Thyroid gland (tissue), 4 donors: Measurements from ENCODE around the gene P2RX3. TPM values are rescaled to one million over a fixed set of nuclear protein-coding genes. Genes with fewer than 3 reads are reported as not detected.

Experiments used
- DNase-seq, 2 donors: peaks; one replicate each; pipeline ENCODE4 v3.0.0-alpha.2; 2019
- H3K27ac ChIP-seq, 3 donors: fragments of 200-600 bp; sonication (generic); 1 replicate in 2 of 3; 2 replicates in 1 of 3; pipeline ENCODE4 v1.5.1; 2016 to 2019; ENCODE audit warnings: mild to moderate bottlenecking in 1 of 3, moderate library complexity in 1 of 3
- H3K27me3 ChIP-seq: fragments of 200-600 bp; sonication (generic); one replicate; pipeline ENCODE4 v1.5.1; 2019
- H3K36me3 ChIP-seq, 2 donors: fragments of 200-600 bp; sonication (generic); one replicate each; pipeline ENCODE4 v1.5.1; 2016 to 2019
- H3K4me1 ChIP-seq, 2 donors: fragments of 200-600 bp; sonication (generic); one replicate each; pipeline ENCODE4 v1.5.1; 2017 to 2019
- H3K4me3 ChIP-seq, 3 donors: fragments of 200-600 bp; sonication (generic); replicated peaks in 1 of 3; 1 replicate in 2 of 3; 2 replicates in 1 of 3; pipeline ENCODE4 v1.5.1; 2016; ENCODE audit warnings: mild to moderate bottlenecking in 1 of 3
- H3K9me3 ChIP-seq: fragments of 200-600 bp; sonication (generic); one replicate; pipeline ENCODE4 v1.5.1; 2017
- POLR2A ChIP-seq, 2 donors: fragments of 450-650 bp; IDR thresholded peaks; one replicate each; pipeline ENCODE4 v1.6.1; 2017; ENCODE audit warnings: antibody characterized with exemption in 2 of 2, mild to moderate bottlenecking in 2 of 2, moderate library complexity in 1 of 2
- WGBS, 2 donors: methylation state at CpG; one replicate each; pipeline ENCODE4 v1.1.5; 2017; 5-methylcytosine and 5-hydroxymethylcytosine counted together
- intact Hi-C: fragments of 100-400 bp; cut with DNase I; formaldehyde crosslinking; loops from one replicate; pipeline ENCODE4 v1.15.1; 2023
- total RNA-seq, 4 donors: library from RNA; depleted of rRNA; stranded (reverse); fragments of >200 nt; gene quantifications; one replicate each; pipeline ENCODE4 v1.2.3, GENCODE V29; 2016
- TF ChIP-seq, protein P1 (sequence below), 6 experiments: fragments of 200-600 bp in 3 of 6; fragments of 450-650 bp in 3 of 6; sonication (generic) in 3 of 6; IDR thresholded peaks; one replicate each; pipeline ENCODE4 v1.5.1; 2016 to 2019; ENCODE audit warnings: antibody characterized with exemption in 6 of 6, mild to moderate bottlenecking in 2 of 6, inconsistent platforms in 1 of 6, moderate library complexity in 1 of 6

The P2RX3 gene
- total RNA-seq, 4 donors from 2014 or later: not detected

DNA sequence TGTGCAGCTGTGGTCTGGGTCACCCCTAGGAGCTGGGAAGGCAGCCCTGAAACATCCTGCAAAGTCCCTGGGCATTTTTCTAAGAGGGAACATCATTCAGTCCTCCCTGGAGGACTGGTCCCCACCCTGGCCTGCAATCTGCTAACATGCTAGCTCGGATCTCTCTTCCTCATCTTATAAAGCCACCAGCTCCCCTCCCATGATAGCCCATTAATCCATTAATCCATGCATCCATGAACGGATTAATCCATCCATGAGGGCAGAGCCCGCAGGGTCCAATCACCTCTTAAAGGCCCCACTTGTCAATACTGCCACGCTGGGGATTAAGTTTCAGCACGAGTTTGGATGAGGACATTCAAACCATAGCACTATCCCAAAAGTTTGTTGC, 30.7 kb downstream of the P2RX3 start:
- Histone ChIP-seq H3K4me3 (no peak overlapping the region), H3K27me3 (no peaks in the 10 kb centered on the region), H3K36me3 (no peaks in the 10 kb centered on the region), H3K27ac (no peak overlapping the region), H3K9me3 (no peaks in the 10 kb centered on the region), H3K4me1 (peaks cover 7 to 10% of the 10 kb centered on the region in 2 donors)
- no peak for DNase-seq
- WGBS, 2 donors: 68 to 77% methylated on average over 5 of the region's 5 CpGs
- TF ChIP-seq, protein P1, sequence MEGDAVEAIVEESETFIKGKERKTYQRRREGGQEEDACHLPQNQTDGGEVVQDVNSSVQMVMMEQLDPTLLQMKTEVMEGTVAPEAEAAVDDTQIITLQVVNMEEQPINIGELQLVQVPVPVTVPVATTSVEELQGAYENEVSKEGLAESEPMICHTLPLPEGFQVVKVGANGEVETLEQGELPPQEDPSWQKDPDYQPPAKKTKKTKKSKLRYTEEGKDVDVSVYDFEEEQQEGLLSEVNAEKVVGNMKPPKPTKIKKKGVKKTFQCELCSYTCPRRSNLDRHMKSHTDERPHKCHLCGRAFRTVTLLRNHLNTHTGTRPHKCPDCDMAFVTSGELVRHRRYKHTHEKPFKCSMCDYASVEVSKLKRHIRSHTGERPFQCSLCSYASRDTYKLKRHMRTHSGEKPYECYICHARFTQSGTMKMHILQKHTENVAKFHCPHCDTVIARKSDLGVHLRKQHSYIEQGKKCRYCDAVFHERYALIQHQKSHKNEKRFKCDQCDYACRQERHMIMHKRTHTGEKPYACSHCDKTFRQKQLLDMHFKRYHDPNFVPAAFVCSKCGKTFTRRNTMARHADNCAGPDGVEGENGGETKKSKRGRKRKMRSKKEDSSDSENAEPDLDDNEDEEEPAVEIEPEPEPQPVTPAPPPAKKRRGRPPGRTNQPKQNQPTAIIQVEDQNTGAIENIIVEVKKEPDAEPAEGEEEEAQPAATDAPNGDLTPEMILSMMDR (IDR thresholded peaks at IDR 0.05): no peak
- no peak for TF ChIP-seq POLR2A (IDR thresholded peaks at IDR 0.05)
- intact Hi-C loops: no loop called here

DNA sequence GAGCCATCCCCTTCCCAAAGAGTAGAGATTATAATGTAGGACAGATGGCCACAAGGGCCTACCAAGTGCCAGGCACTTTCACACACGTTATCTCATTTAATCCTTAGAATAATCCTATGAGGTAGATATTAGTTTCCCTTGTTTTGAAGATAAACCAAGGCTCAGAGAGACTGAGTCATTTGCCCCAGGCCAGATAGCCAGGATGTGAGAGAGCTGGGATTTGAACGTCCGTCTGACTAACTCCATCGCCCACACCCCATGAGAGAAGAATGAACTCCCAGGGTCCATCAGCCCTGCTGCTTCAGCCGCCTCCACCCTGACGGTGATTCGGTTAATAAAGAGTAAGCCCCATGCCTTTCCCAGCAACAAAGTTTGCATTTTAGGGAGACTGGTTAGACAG, 32.1 kb downstream of the P2RX3 start:
- H3K27me3 ChIP-seq: no peaks in the 10 kb centered on the region
- H3K4me3 ChIP-seq: no peak overlapping the region
- H3K36me3 ChIP-seq: no peaks in the 10 kb centered on the region
- peaks cover 7 to 10% of the 10 kb centered on the region in 2 donors for H3K4me1 ChIP-seq
- H3K27ac ChIP-seq: no peak overlapping the region
- WGBS, 2 donors: 85 to 94% methylated on average over 7 of the region's 7 CpGs
- intact Hi-C loops: no loop called here
- no peak for DNase-seq
- TF ChIP-seq, protein P1 (IDR thresholded peaks at IDR 0.05): no peak
- no peak for TF ChIP-seq POLR2A (IDR thresholded peaks at IDR 0.05)
- no peaks in the 10 kb centered on the region for H3K9me3 ChIP-seq

DNA sequence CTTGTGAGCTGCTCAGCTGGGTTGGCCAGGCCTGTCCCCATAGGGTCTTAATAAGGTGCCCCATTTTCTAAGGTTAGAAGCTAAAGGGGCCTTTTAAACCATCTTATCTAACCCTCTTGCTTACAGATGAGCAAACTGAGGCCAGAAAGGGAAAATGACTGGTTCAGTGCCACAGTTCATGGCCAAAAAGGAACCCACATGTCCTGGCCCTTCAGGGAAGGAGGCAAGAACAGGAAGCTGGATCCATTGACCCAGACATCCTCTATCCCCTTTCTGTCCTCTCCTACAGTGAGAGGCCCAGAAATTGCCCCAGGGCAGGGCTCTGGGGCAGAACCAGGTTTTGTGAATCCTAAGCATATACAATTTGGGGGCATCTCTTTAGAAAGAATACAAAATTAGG, 32.8 kb downstream of the P2RX3 start:
- Histone ChIP-seq H3K27ac (no peak overlapping the region), H3K4me1 (peaks cover 7 to 10% of the 10 kb centered on the region in 2 donors), H3K9me3 (no peaks in the 10 kb centered on the region), H3K27me3 (no peaks in the 10 kb centered on the region), H3K4me3 (no peak overlapping the region), H3K36me3 (no peaks in the 10 kb centered on the region)
- TF ChIP-seq, protein P1 (IDR thresholded peaks at IDR 0.05): no peak
- no peak for TF ChIP-seq POLR2A (IDR thresholded peaks at IDR 0.05)
- intact Hi-C loops: no loop called here
- DNase-seq: no peak

DNA sequence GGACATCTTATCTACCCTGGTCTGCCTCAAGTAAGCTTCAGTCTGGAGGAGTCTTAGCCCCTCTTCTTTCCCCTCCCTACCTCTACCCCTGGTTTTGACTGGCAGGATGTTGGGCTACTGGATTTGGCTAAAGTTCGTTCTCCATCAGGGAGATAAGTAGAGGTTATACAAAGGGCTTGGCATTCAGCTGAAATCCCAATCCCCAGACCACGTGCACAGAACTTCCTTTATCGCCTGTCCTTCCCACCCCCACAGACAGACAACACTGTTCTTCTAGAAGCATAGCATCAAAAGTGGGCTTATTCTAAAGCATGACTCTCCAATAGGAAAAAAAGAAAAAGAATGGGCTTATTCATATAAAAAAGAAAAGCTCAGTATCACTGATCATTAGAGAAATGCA, 35.0 kb downstream of the P2RX3 start:
- no peaks in the 10 kb centered on the region for H3K27me3 ChIP-seq
- H3K4me3 ChIP-seq: no peak overlapping the region
- TF ChIP-seq POLR2A (IDR thresholded peaks at IDR 0.05): no peak
- TF ChIP-seq, protein P1 (IDR thresholded peaks at IDR 0.05): no peak
- H3K27ac ChIP-seq: no peak overlapping the region
- H3K36me3 ChIP-seq: no peaks in the 10 kb centered on the region
- 48 to 51% methylated on average over 3 of the region's 3 CpGs for WGBS, 2 donors
- intact Hi-C loops: no loop called here
- DNase-seq: no peak
- H3K4me1 ChIP-seq: peaks cover 7 to 8% of the 10 kb centered on the region in 2 donors
- no peaks in the 10 kb centered on the region for H3K9me3 ChIP-seq

DNA sequence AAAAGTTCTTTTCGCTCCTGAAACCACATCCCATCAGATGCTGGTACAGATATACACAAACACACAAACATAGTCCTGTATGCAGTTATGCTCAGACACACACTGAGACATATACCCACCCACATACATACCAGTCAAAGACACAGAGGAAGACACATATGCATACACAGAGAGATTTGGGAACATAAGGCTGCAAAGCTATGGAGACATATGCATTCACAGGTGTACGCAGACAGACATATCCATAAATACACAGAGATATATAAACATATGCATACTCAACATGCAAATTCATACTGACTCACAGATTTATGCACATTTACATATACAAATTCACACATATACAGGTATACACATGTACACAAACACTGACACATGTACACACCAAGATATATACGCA, 36.8 kb downstream of the P2RX3 start:
- TF ChIP-seq, protein P1 (IDR thresholded peaks at IDR 0.05): no peak
- TF ChIP-seq POLR2A (IDR thresholded peaks at IDR 0.05): no peak
- 95 to 98% methylated on average over 3 of the region's 3 CpGs for WGBS, 2 donors

More for the DNA sequence above, 36.8 kb downstream of the P2RX3 start:
- Histone ChIP-seq H3K27me3 (no peaks in the 10 kb centered on the region), H3K9me3 (no peaks in the 10 kb centered on the region), H3K4me3 (no peak overlapping the region), H3K4me1 (no peaks in the 10 kb centered on the region), H3K27ac (no peak overlapping the region), H3K36me3 (no peaks in the 10 kb centered on the region)
- intact Hi-C loops: no loop called here
- no peak for DNase-seq
